Trophoblast cell (in vitro differentiated cells and primary cell): ENCODE data around the gene PCDHB6.
"Not testable (repeated sequence)": the region's sequence is repeated elsewhere in the genome, so short reads cannot be mapped to it uniquely, and the experiment has no call there.

ENCODE experiments used
- DNase-seq, 2 donors: peaks; one replicate each; pipeline ENCODE4 v3.0.0-alpha.2; 2016
- H2AFZ ChIP-seq: 2 replicates; pipeline ENCODE4 v1.6.1; 2013; ENCODE audit warnings: low read length, moderate library complexity, mild to moderate bottlenecking; ENCODE audit not compliant: insufficient read depth, poor library complexity
- H2AK5ac ChIP-seq: 2 replicates; pipeline ENCODE4 v1.6.1; 2013; ENCODE audit warnings: mild to moderate bottlenecking, low read length
- H2BK120ac ChIP-seq: 2 replicates; pipeline ENCODE4 v1.6.1; 2013; ENCODE audit warnings: low read length, mild to moderate bottlenecking, moderate library complexity; ENCODE audit not compliant: insufficient read depth, poor library complexity
- H2BK12ac ChIP-seq: 2 replicates; pipeline ENCODE4 v1.6.1; 2013; ENCODE audit warnings: mild to moderate bottlenecking, low read length, moderate library complexity
- H2BK5ac ChIP-seq: 2 replicates; pipeline ENCODE4 v1.6.1; 2013; ENCODE audit warnings: low read length, low read depth, moderate library complexity, mild to moderate bottlenecking; ENCODE audit not compliant: poor library complexity
- H3K14ac ChIP-seq: 2 replicates; pipeline ENCODE4 v1.6.1; 2013; ENCODE audit warnings: mild to moderate bottlenecking, low read length
- H3K18ac ChIP-seq: 2 replicates; pipeline ENCODE4 v1.6.1; 2013; ENCODE audit warnings: mild to moderate bottlenecking, low read length
- H3K23ac ChIP-seq: 2 replicates; pipeline ENCODE4 v1.6.1; 2013; ENCODE audit warnings: low read length
- H3K27ac ChIP-seq: 2 replicates; pipeline ENCODE4 v1.5.1; 2013; ENCODE audit warnings: low read depth, mild to moderate bottlenecking, inconsistent platforms, low read length, moderate library complexity
- H3K27me3 ChIP-seq: 2 replicates; pipeline ENCODE4 v1.6.1; 2013; ENCODE audit warnings: inconsistent platforms, mild to moderate bottlenecking, low read length, moderate library complexity; ENCODE audit not compliant: insufficient read depth
- H3K36me3 ChIP-seq, 2 experiments: 1 replicate in 1 of 2; 2 replicates in 1 of 2; pipeline ENCODE4 v1.6.1; 2013; ENCODE audit warnings: low read length in 2 of 2, mild to moderate bottlenecking in 2 of 2, moderate library complexity in 1 of 2; ENCODE audit not compliant: insufficient read depth in 2 of 2, control insufficient read depth in 1 of 2
- H3K4ac ChIP-seq: 2 replicates; pipeline ENCODE4 v1.6.1; 2013; ENCODE audit warnings: low read depth, mild to moderate bottlenecking, low read length, moderate library complexity
- H3K4me1 ChIP-seq, 2 experiments: 1 replicate in 1 of 2; 2 replicates in 1 of 2; pipeline ENCODE4 v1.6.1; 2013; ENCODE audit warnings: low read length in 2 of 2, mild to moderate bottlenecking in 2 of 2, moderate library complexity in 1 of 2; ENCODE audit not compliant: insufficient read depth in 2 of 2, control insufficient read depth in 1 of 2
- H3K4me2 ChIP-seq: 2 replicates; pipeline ENCODE4 v1.6.1; 2013; ENCODE audit warnings: inconsistent platforms, mild to moderate bottlenecking, low read length, moderate library complexity
- H3K4me3 ChIP-seq: 2 replicates; pipeline ENCODE4 v1.5.1; 2013; ENCODE audit warnings: mild to moderate bottlenecking, low read depth, low read length, inconsistent platforms
- H3K79me1 ChIP-seq: one replicate; pipeline ENCODE4 v1.6.1; 2013; ENCODE audit warnings: low read length
- H3K79me2 ChIP-seq: 2 replicates; pipeline ENCODE4 v1.6.1; 2013; ENCODE audit warnings: low read length, mild to moderate bottlenecking; ENCODE audit not compliant: control insufficient read depth, insufficient read depth, poor library complexity
- H3K9ac ChIP-seq: 2 replicates; pipeline ENCODE4 v1.6.1; 2013; ENCODE audit warnings: mild to moderate bottlenecking, low read length
- H3K9me3 ChIP-seq: 2 replicates; pipeline ENCODE4 v1.6.1; 2013; ENCODE audit warnings: low read depth, mild to moderate bottlenecking, control low read depth, inconsistent platforms, low read length; ENCODE audit not compliant: insufficient read depth
- H4K12ac ChIP-seq: 2 replicates; pipeline ENCODE4 v1.6.1; 2013; ENCODE audit warnings: low read depth, mild to moderate bottlenecking, low read length, moderate library complexity
- H4K8ac ChIP-seq: 2 replicates; pipeline ENCODE4 v1.6.1; 2013; ENCODE audit warnings: low read depth, mild to moderate bottlenecking, low read length, moderate library complexity
- H4K91ac ChIP-seq: one replicate; pipeline ENCODE4 v1.6.1; 2013; ENCODE audit warnings: low read depth, mild to moderate bottlenecking, low read length, moderate library complexity
- WGBS: extraction: QIAGEN DNeasy Blood & Tissue Kit; methylation state at CpG from one replicate; pipeline ENCODE4 v1.1.7; 2013; ENCODE audit warnings: missing lambda C conversion rate; ENCODE audit not compliant: insufficient read length, insufficient coverage; ENCODE audit errors: extremely low coverage; 5-methylcytosine and 5-hydroxymethylcytosine counted together

PCDHB6 gene

DNA sequence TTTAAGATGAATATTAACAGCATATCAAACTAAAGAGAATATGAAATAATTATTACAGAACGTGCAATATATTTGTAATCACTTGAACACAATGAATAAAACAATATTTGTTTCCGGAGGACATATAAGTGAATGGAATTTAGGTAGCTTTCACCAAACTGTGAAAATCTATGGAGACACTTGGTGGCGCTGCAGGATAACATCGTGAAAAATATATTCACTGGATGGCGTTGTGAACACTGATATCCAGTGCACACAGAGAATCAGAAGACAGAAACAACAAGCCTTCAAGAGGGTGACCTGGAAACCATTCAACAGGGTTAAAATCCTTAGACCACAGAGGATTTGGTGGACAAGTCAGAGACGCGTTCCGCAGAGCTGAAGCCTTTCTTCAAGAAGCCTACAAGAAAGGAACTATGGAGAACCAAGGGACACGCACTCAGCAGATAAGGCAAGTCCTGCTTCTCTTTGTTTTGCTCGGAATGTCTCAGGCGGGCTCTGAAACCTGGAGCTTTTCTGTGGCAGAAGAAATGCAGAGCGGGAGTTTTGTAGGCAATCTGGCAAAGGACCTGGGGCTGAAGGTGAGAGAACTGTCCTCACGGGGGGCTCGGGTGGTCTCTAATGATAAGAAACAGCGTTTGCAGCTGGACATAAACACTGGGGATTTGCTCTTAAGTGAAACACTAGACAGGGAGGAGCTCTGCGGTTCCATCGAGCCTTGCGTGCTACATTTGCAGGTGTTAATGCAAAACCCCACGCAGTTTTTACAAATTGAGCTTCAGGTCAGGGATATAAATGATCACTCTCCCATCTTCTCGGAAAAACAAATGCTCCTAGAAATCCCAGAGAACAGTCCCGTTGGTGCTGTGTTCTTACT is 49.7 kb downstream of the PCDHB6 start, which contains the start of gene PCDHB11:
TSS of gene PCDHB11 (plus strand) at position 269 of the 877 bp plus-strand sequence. CDS start at position 417, 148 bp downstream.
- no peaks in the 10 kb centered on the region for H3K27me3 ChIP-seq
- no peaks in the 10 kb centered on the region for H3K36me3 ChIP-seq
- H3K27ac ChIP-seq = no peak within 1 kb of the TSS
- H3K4me2 ChIP-seq = peak within 1 kb of the TSS; percentile 7
- H3K9ac ChIP-seq = no peak within 1 kb of the TSS
- H2BK120ac ChIP-seq = no peak within 1 kb of the TSS
- H4K12ac ChIP-seq = no peak within 1 kb of the TSS
- peak within 1 kb of the TSS; percentile 13 for H3K4me3 ChIP-seq
- no peak for DNase-seq
- no CpG with 5 or more reads among the region's 21 CpGs for WGBS
- no peaks in the 10 kb centered on the region for H3K79me2 ChIP-seq
- no peaks in the 10 kb centered on the region for H3K79me1 ChIP-seq
- H3K9me3 ChIP-seq = peaks cover 2% of the 10 kb centered on the region
- H3K18ac ChIP-seq = no peak within 1 kb of the TSS
- H3K14ac ChIP-seq = no peak within 1 kb of the TSS
- H2BK12ac ChIP-seq = no peak within 1 kb of the TSS
- no peak within 1 kb of the TSS for H3K23ac ChIP-seq
- H3K4ac ChIP-seq = no peak within 1 kb of the TSS
- H4K91ac ChIP-seq = no peak within 1 kb of the TSS
- no peak within 1 kb of the TSS for H2AFZ ChIP-seq
- no peak within 1 kb of the TSS for H4K8ac ChIP-seq
- no peak within 1 kb of the TSS for H2AK5ac ChIP-seq
- H2BK5ac ChIP-seq = no peak within 1 kb of the TSS
- H3K4me1 ChIP-seq = no peaks in the 10 kb centered on the region

GRCh38 chr5:141201126-141201525 is 51.3 kb downstream of the PCDHB6 start:
- H3K27me3 ChIP-seq, H3K4me2 ChIP-seq, H3K4me1 ChIP-seq, H4K12ac ChIP-seq, H3K4me3 ChIP-seq, H2AFZ ChIP-seq, H3K36me3 ChIP-seq, H2BK120ac ChIP-seq, H4K8ac ChIP-seq, H2BK12ac ChIP-seq, H3K9me3 ChIP-seq, H3K4ac ChIP-seq, H3K18ac ChIP-seq, H4K91ac ChIP-seq, H3K79me2 ChIP-seq, H2AK5ac ChIP-seq, H3K79me1 ChIP-seq, H3K23ac ChIP-seq, H3K27ac ChIP-seq, H2BK5ac ChIP-seq, H3K9ac ChIP-seq, H3K14ac ChIP-seq, DNase-seq: not testable (repeated sequence)
- no CpG with 5 or more reads among the region's 38 CpGs for whole genome bisulfite sequencing

GRCh38 chr5:141201646-141202045 is 51.8 kb downstream of the PCDHB6 start:
- not testable (repeated sequence) for H3K14ac ChIP-seq

More at GRCh38 chr5:141201646-141202045, 51.8 kb downstream of the PCDHB6 start:
- H3K4me2 ChIP-seq, DNase-seq, H3K4ac ChIP-seq, H3K4me3 ChIP-seq, H4K12ac ChIP-seq, H3K27me3 ChIP-seq, H3K9me3 ChIP-seq, H3K79me2 ChIP-seq, H2BK120ac ChIP-seq, H3K79me1 ChIP-seq, H3K36me3 ChIP-seq, H3K18ac ChIP-seq, H4K8ac ChIP-seq, H4K91ac ChIP-seq, H3K9ac ChIP-seq, H3K23ac ChIP-seq, H3K4me1 ChIP-seq, H2AK5ac ChIP-seq, H2BK12ac ChIP-seq, H2AFZ ChIP-seq, H3K27ac ChIP-seq, H2BK5ac ChIP-seq: not testable (repeated sequence)
- no CpG with 5 or more reads among the region's 35 CpGs for WGBS
